ENCODE measurements around the gene RPS16. TPM values are rescaled to one million over a fixed set of nuclear protein-coding genes. Genes with fewer than 3 reads are reported as not detected.

RPS16 gene
- total and polyA plus RNA-seq, 2 of the 13 experiments (the other 11 are each of a cell fraction or from before 2014, with no cell fraction given) = 488 to 2,583 TPM

DNA sequence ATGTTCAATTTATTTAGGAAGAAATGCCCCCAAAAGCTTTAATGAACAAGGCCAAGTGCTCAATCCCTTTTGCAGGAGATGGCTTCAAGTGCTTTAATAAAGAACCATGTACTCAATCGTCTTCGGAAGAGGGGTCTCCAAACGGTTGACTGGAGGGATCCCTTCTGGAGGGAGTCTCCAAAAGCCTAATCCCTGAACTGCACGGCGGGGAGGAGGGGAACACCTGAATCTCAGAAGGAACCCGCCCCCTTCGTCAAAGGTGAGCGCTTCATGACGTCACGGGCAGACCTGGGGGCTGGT lies 45.3 kb downstream of the RPS16 start (continued):
- TF ChIP-seq, protein P1, sequence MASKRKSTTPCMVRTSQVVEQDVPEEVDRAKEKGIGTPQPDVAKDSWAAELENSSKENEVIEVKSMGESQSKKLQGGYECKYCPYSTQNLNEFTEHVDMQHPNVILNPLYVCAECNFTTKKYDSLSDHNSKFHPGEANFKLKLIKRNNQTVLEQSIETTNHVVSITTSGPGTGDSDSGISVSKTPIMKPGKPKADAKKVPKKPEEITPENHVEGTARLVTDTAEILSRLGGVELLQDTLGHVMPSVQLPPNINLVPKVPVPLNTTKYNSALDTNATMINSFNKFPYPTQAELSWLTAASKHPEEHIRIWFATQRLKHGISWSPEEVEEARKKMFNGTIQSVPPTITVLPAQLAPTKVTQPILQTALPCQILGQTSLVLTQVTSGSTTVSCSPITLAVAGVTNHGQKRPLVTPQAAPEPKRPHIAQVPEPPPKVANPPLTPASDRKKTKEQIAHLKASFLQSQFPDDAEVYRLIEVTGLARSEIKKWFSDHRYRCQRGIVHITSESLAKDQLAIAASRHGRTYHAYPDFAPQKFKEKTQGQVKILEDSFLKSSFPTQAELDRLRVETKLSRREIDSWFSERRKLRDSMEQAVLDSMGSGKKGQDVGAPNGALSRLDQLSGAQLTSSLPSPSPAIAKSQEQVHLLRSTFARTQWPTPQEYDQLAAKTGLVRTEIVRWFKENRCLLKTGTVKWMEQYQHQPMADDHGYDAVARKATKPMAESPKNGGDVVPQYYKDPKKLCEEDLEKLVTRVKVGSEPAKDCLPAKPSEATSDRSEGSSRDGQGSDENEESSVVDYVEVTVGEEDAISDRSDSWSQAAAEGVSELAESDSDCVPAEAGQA (IDR thresholded peaks at IDR 0.05; ENCODE audit: low read depth) = peak; percentile 79; the same call in 1 of the 2 replicates
- TF ChIP-seq, protein P1 (CRISPR knock-in tag; IDR thresholded peaks at IDR 0.05; ENCODE audit: borderline replicate concordance) = no peak
- no peak for TF ChIP-seq HNRNPUL1 (IDR thresholded peaks at IDR 0.05; ENCODE audit: low read depth, low read length)
- no peak for TF ChIP-seq TEAD2 (CRISPR knock-in tag; IDR thresholded peaks at IDR 0.05)
- TF ChIP-seq ZIK1 (CRISPR knock-in tag; IDR thresholded peaks at IDR 0.05; ENCODE audit: borderline replicate concordance, low read depth) = no peak
- 0 out of 2 replicates have a peak, but pooled peaks have one; percentile 0 for TF ChIP-seq KDM4B (CRISPR knock-in tag; IDR thresholded peaks at IDR 0.05)
- TF ChIP-seq ZNF205 (CRISPR knock-in tag; IDR thresholded peaks at IDR 0.05) = no peak
- TF ChIP-seq ZNF878 (CRISPR knock-in tag; IDR thresholded peaks at IDR 0.05) = 0 out of 2 replicates have a peak, but pooled peaks have one; percentile 38

All from HepG2 (cell line).